Mesodermal cell (in vitro differentiated cells): Measurements from ENCODE around the gene CD34.

Experiments used
- H3K27ac ChIP-seq: 2 replicates; pipeline ENCODE4 v1.7.0; 2013; ENCODE audit warnings: mild to moderate bottlenecking, low read depth, low read length, moderate library complexity; ENCODE audit not compliant: severe bottlenecking
- H3K36me3 ChIP-seq: 2 replicates; pipeline ENCODE4 v1.7.1; 2013; ENCODE audit warnings: mild to moderate bottlenecking, low read length, moderate library complexity; ENCODE audit not compliant: control insufficient read depth, insufficient read depth
- H3K4me1 ChIP-seq: one replicate; pipeline ENCODE4 v1.7.1; 2013; ENCODE audit warnings: mild to moderate bottlenecking, low read length; ENCODE audit not compliant: insufficient read depth, control insufficient read depth, poor library complexity, severe bottlenecking
- H3K4me3 ChIP-seq: 2 replicates; pipeline ENCODE4 v1.7.0; 2013; ENCODE audit warnings: low read length, control low read depth, mild to moderate bottlenecking; ENCODE audit not compliant: insufficient read depth, poor library complexity, severe bottlenecking; ENCODE audit errors: extremely low read depth
- H3K9me3 ChIP-seq: 2 replicates; pipeline ENCODE4 v1.7.1; 2013; ENCODE audit warnings: mild to moderate bottlenecking, low read length, moderate library complexity; ENCODE audit not compliant: control insufficient read depth
- WGBS, 2 experiments: methylation state at CpG; one replicate each; pipeline ENCODE4 v1.1.5; 2013; ENCODE audit warnings: missing lambda C conversion rate in 2 of 2; ENCODE audit not compliant: insufficient coverage in 2 of 2; 5-methylcytosine and 5-hydroxymethylcytosine counted together

Gene CD34

DNA sequence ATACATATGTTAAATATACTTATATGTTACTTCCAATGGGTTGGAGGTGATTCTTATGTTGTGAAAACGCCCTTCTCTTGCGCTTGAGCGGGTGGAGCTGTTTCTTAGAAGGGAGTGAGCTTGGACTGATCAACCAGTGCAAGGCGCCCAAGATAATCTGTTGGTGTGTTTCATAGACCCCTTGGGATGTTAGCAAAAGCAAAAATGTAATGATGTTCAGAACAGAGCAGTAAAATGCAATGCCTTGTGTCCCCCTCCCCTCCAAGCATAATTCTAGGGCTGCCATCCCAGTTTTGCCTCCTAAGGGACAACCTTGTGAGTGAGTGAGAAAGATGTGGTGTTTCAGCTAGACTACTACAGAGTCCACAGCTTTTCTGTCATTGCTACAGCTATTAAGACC is 6.2 kb upstream of the CD34 start:
- Histone ChIP-seq H3K4me1 (no peaks in the 10 kb centered on the region), H3K27ac (no peak overlapping the region), H3K4me3 (no peak overlapping the region), H3K9me3 (no peaks in the 10 kb centered on the region), H3K36me3 (no peaks in the 10 kb centered on the region)
- 95% methylated on average over 4 of the region's 4 CpGs; no CpG with 5 or more reads in 1 of the 2 experiments for whole genome bisulfite sequencing, 2 experiments

DNA sequence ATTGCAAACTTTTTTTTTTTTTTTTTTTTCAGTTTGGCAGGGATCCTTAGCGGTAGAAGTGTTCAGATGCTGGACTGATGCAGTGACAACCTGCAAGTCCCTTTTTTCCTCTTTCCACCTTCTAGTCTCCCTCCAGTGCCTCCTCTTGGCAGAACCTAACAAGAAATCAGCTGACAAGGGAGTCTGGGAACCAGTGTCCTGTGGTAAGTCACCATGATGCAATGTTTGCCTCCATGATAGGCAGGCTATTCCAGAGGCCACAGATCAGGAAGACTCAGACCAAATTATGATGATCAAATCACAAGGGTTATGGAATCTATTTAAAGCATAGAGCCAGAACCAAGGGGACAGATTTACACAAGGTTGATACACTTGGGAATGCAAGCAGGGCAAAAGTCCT is 3.0 kb upstream of the CD34 start:
- no peaks in the 10 kb centered on the region for H3K36me3 ChIP-seq
- no peak overlapping the region for H3K4me3 ChIP-seq
- H3K27ac ChIP-seq = no peak overlapping the region
- no peaks in the 10 kb centered on the region for H3K9me3 ChIP-seq
- peaks cover 3% of the 10 kb centered on the region for H3K4me1 ChIP-seq
- WGBS, 2 experiments = no CpG with 5 or more reads among the region's 1 CpG

DNA sequence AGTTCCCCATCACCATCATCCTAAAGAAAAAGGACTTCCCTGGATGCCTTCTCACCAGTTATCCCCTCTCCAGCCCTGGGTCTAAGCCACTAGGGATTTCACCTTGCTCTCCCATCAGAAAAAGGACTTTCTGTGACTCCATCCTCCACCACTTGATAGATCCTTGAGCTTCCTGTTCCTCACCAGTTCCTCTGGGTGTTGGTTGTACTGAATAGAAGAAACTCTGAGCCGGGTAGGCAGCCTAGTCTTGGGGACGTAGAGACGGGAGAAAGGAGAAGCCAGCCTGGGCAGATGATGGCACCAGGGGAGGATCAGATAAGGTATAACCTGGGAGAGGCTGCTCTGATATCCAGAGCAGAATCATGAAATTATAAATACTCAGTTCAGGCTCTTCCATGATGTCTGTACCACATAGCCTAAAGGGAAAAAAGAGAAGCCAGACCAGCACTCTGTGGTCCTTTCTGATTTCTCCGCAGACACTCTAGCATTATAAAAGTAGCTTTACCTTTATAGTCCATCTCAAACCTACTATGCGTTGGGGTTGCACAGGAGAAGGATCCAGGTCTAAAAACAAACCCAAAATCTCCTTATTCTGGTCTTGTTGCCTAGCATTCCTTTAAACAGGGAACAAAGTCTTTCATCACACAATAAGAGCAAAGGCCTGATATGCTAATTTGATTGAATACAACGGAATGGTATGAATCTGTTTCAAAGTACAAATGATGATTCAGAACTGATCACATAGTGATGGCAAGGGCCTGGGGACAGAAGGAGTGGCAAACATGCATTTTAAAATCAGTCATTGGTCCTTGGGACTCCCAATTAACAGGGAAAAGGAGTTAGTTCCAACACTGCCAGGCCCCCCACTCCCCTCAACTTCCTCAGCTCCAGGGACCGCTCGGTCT is 1.2 kb upstream of the CD34 start:
- Histone ChIP-seq H3K4me1 (peaks cover 7% of the 10 kb centered on the region), H3K9me3 (no peaks in the 10 kb centered on the region), H3K4me3 (no peak overlapping the region), H3K36me3 (no peaks in the 10 kb centered on the region), H3K27ac (no peak overlapping the region)
- 87 to 91% methylated on average over 3 to 6 of the region's 8 CpGs for WGBS, 2 experiments

DNA sequence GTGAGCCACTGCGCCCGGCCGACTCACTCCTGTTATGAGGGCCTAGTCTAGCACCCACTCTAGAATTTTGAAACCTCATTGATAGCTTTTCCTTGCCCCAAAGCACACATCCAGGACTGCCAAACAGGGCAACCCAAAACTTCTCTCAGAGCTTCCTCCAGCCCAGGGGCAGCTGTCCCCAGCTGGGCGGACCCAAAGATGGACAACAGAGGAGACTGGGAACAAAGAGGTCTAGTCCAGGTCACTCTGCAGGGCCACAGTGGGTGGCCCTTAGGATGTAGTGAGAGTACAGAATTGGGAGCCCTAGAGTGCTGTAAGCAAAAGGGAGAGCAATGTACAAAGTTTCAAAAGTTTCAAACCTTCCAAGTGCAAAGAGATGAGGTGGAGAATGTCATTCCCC is 1.2 kb downstream of the CD34 start:
- no peaks in the 10 kb centered on the region for H3K9me3 ChIP-seq
- 97 to 100% methylated on average over 3 of the region's 4 CpGs for WGBS, 2 experiments
- H3K4me1 ChIP-seq = peaks cover 7% of the 10 kb centered on the region
- H3K36me3 ChIP-seq = no peaks in the 10 kb centered on the region
- peak overlapping the region; percentile 34 for H3K4me3 ChIP-seq
- H3K27ac ChIP-seq = no peak overlapping the region

DNA sequence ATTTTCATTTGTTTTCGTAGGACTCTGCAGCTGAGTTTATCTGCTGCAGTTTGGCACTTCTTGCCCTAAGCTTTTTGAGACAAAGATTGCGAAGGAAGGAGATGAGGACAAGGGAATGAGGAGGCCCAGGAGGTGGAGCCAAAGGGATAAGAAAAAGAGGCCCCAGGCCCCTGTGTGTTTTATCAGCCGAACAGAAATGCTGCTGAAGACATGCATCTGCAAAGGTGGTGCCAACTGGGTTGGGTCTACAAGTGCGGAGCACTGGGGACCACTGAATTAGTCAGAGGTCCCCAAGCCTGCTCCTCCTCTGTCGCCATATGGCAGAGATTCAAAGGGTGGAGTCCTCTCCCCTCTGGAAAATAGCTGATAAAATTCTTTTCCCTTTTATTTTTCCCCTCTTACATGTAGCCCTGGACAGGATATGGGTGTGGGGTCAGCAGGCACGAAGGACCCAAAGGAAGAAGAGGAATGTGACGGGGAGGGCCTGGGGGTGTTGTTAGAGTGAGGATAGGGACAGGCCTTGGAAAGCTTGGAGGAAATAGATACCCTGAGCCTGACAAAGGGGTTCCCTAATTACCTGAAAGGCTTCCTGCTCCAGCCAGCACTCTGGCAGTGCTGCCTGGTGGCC is 2.7 kb downstream of the CD34 start:
- whole genome bisulfite sequencing, 2 experiments = 70 to 78% methylated on average over 4 to 5 of the region's 7 CpGs
- Histone ChIP-seq H3K4me3 (no peak overlapping the region), H3K27ac (no peak overlapping the region), H3K4me1 (peaks cover 7% of the 10 kb centered on the region), H3K9me3 (no peaks in the 10 kb centered on the region), H3K36me3 (no peaks in the 10 kb centered on the region)

DNA sequence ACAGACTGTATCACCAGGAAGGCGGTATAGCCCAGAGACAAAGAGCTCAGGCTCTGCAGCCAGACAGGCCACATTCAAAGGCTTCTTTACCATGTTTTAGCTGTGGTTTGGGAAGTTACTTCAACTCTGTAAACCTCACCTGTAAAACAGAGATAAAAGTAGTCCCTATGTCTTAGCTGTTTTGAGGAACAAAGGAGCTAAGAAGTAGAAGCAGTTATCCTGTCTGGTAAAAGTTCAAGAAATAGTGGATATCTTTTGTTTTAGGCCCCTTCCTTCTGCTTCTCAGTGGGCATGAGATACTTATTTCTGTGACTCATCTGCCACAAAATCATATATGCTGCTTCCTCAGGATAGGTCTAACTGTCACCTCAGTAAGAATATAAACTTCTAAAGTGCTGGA is 6.5 kb downstream of the CD34 start:
- peaks cover 4% of the 10 kb centered on the region for H3K4me1 ChIP-seq
- no peaks in the 10 kb centered on the region for H3K36me3 ChIP-seq
- H3K4me3 ChIP-seq = no peak overlapping the region
- no peaks in the 10 kb centered on the region for H3K9me3 ChIP-seq
- no peak overlapping the region for H3K27ac ChIP-seq
- 80% methylated on average over 1 of the region's 1 CpG; no CpG with 5 or more reads in 1 of the 2 experiments for WGBS, 2 experiments

DNA sequence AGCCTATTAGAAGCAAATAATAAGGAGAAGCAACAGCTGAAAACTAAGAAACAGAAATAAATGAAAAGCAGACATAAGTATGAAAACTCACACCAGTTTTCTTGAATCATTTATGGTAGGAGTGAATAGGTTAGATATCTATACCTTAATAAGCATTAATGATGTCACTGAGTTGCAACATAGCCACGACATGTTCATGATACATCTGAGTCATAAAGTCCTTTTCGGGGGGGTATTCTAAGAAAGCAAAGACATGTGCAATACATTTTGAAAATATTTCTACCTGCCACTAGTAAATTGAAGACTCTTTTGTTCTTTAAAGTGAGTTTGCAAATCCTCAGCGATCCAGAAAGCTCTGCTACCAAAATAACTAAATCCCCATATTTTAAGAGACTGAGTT is 7.2 kb downstream of the CD34 start:
- H3K9me3 ChIP-seq = no peaks in the 10 kb centered on the region
- no peak overlapping the region for H3K4me3 ChIP-seq
- H3K4me1 ChIP-seq = peaks cover 4% of the 10 kb centered on the region
- no peaks in the 10 kb centered on the region for H3K36me3 ChIP-seq
- no peak overlapping the region for H3K27ac ChIP-seq
- WGBS, 2 experiments = 100% methylated on average over 1 of the region's 3 CpGs; no CpG with 5 or more reads in 1 of the 2 experiments

DNA sequence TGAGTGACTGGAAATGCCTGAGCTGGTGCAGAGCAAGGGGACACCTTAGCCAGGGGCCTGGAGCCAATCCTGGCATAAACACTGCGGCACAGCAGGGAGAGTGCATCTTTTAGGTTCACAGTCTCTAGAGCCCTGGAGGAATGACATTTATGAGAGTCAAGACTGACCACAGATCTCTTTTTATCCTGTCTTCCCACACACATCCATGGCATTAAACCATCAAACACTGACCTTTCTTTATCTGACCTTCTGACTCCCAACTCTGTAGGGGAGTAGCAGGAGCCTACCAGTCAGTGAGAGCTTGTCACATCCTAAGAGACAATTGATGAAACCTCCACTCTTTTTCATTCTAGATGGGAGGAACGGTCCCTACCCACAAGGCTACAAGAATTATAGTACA is 7.9 kb downstream of the CD34 start:
- Histone ChIP-seq H3K9me3 (no peaks in the 10 kb centered on the region), H3K27ac (no peak overlapping the region), H3K4me3 (no peak overlapping the region), H3K4me1 (no peaks in the 10 kb centered on the region), H3K36me3 (no peaks in the 10 kb centered on the region)
- 100% methylated on average over 1 of the region's 2 CpGs for WGBS, 2 experiments

DNA sequence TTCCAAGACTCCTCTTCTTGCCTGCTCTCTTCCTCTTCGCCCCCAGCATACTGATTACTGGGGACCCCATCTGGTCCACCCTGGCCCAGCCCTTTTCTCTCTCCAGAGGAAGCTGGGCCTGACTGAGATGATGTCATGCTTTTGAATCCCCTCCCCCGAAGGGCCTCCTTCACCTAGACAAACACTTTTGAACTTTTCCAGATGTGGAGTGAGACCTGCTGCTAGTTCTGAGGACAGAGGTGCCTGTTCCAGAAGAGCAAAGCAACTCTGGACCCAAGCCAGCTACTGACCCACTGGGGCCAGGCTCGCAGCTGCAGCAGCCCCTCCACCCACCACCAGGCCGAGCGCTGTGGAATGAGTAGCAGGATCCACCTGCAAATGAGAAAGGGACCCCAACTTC is 8.4 kb downstream of the CD34 start:
- Histone ChIP-seq H3K27ac (no peak overlapping the region), H3K9me3 (no peaks in the 10 kb centered on the region), H3K4me1 (no peaks in the 10 kb centered on the region), H3K4me3 (no peak overlapping the region), H3K36me3 (no peaks in the 10 kb centered on the region)
- 81 to 97% methylated on average over 2 to 3 of the region's 5 CpGs for WGBS, 2 experiments

DNA sequence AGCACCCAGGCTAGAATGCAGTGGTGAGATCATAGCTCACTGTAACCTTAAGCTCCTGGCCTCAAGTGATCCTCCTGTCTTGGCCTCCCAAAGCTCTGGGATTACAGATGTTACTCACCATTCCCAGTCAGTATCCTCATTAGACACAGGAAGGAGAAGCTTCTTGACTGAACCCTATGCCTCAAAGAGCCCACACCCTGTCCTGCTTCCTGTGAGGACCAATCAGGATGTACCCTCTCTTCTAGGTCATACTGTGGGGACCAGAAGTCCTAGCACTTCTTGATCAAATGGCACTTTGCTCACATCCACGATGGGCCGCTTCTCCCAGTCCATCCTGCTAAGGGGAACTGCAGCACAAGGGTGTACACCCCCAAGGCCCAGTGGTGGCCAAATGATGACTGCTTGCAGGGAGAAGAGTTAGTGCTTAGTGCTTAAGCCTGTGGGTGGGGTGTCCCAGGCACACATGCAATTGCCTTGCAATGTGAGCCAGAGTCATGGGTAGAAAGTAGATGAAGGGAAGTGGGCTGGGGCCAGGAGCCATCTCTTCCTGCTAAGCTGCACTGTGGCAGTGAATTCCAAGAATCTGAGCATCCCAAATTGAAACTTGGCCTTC is 9.8 kb downstream of the CD34 start:
- Histone ChIP-seq H3K9me3 (no peaks in the 10 kb centered on the region), H3K4me3 (no peak overlapping the region), H3K4me1 (no peaks in the 10 kb centered on the region), H3K27ac (no peak overlapping the region), H3K36me3 (no peaks in the 10 kb centered on the region)
- WGBS, 2 experiments = 87 to 100% methylated on average over 2 of the region's 2 CpGs
